Mucosa of descending colon (tissue), 3 donors: ENCODE measurements around the gene EXD1. TPM values are rescaled to one million over a fixed set of nuclear protein-coding genes. Genes with fewer than 3 reads are reported as not detected.
A peak's percentile ranks its signal among the peaks of the same experiment; 100 is the strongest.
"Not testable (repeated sequence)": the region's sequence is repeated elsewhere in the genome, so short reads cannot be mapped to it uniquely, and the experiment has no call there.

Experiments
- ATAC-seq: fragments of 200-7000 bp; cut with Tn5 transposase; one replicate; pipeline ENCODE4 v1.9.1; 2020; ENCODE audit warnings: mild to moderate bottlenecking, moderate library complexity
- DNase-seq, 3 donors: peaks; one replicate each; pipeline ENCODE4 v3.0.0-alpha.2; 2020
- H3K36me3 ChIP-seq: fragments of 200-600 bp; one replicate; pipeline ENCODE4 v1.8.0; 2021; ENCODE audit warnings: low read depth, mild to moderate bottlenecking
- H3K4me1 ChIP-seq: fragments of 200-600 bp; one replicate; pipeline ENCODE4 v1.8.0; 2021; ENCODE audit warnings: low read depth, mild to moderate bottlenecking
- H3K4me3 ChIP-seq: fragments of 200-600 bp; one replicate; pipeline ENCODE4 v1.8.0; 2021; ENCODE audit warnings: mild to moderate bottlenecking
- H3K9me3 ChIP-seq: fragments of 200-600 bp; one replicate; pipeline ENCODE4 v1.8.0; 2021; ENCODE audit warnings: mild to moderate bottlenecking
- CTCF ChIP-seq: fragments of 200-600 bp; IDR thresholded peaks from one replicate; pipeline ENCODE4 v1.8.0; 2022; ENCODE audit warnings: antibody characterized with exemption, mild to moderate bottlenecking
- intact Hi-C, 2 donors: fragments of 100-400 bp; cut with DNase I in 1 of 2; cut with micrococcal nuclease in 1 of 2; formaldehyde crosslinking; loops; one replicate each; pipeline versions ENCODE4 v1.11.0 to v1.11.1; 2022; cut with DNase I, micrococcal nuclease
- total RNA-seq, 3 donors: library from RNA; stranded (reverse); fragmentation: NEBNext Ultra II Directional in 2 of 3; extraction: Animal tissue kit (Norgen Biotek cat#: 25700) in 2 of 3; gene quantifications; one replicate each; pipeline versions ENCODE4 v1.2.1 to v1.2.4, GENCODE V29; 2021 to 2023
- donor health status: DM: no; HTN: no; CAD: no; lungs with moderate emphysema.
- donor health status: DM: no; HTN: no; CAD: no.
- donor health status: DM: no; HTN: yes; CAD: no.

Gene EXD1
- total RNA-seq, 3 donors from 2014 or later = not detected

GRCh38 chr15:41148065-41148464 is 82.5 kb downstream of the EXD1 start:
- no peak for ATAC-seq
- no peak for TF ChIP-seq CTCF

GRCh38 chr15:41139619-41140018 is 90.9 kb downstream of the EXD1 start:
- DNase-seq (no peak), ATAC-seq (no peak)
- intact Hi-C loops = no loop called here
- TF ChIP-seq CTCF = no peak
- Histone ChIP-seq H3K36me3 (no peaks in the 10 kb centered on the region), H3K4me3 (no peak overlapping the region), H3K9me3 (no peaks in the 10 kb centered on the region), H3K4me1 (no peaks in the 10 kb centered on the region)

More at GRCh38 chr15:41148065-41148464, 82.5 kb downstream of the EXD1 start:
- Histone ChIP-seq H3K9me3 (no peaks in the 10 kb centered on the region), H3K4me3 (no peak overlapping the region), H3K4me1 (no peaks in the 10 kb centered on the region), H3K36me3 (no peaks in the 10 kb centered on the region)
- intact Hi-C loops = no loop called here
- no peak for DNase-seq

- H3K36me3 ChIP-seq, ATAC-seq, H3K9me3 ChIP-seq, H3K4me3 ChIP-seq, intact Hi-C loops, H3K4me1 ChIP-seq, DNase-seq: not testable (repeated sequence)
Measured at GRCh38 chr15:41139112-41139511, 91.4 kb downstream of the EXD1 start.

- ATAC-seq, H3K4me1 ChIP-seq, intact Hi-C loops, H3K36me3 ChIP-seq, H3K9me3 ChIP-seq, H3K4me3 ChIP-seq: not testable (repeated sequence)
- DNase-seq = peak in 1 of 3 donors; percentile 38
Measured at GRCh38 chr15:41135580-41135979, 95.0 kb downstream of the EXD1 start.

- no peak for DNase-seq
- Histone ChIP-seq H3K4me3 (no peak overlapping the region), H3K36me3 (no peaks in the 10 kb centered on the region), H3K9me3 (no peaks in the 10 kb centered on the region), H3K4me1 (no peaks in the 10 kb centered on the region)
- intact Hi-C loops = no loop called here
- no peak for TF ChIP-seq CTCF
- no peak for ATAC-seq
Measured at GRCh38 chr15:41133454-41133853, 97.1 kb downstream of the EXD1 start.

Other genes with a start within 250 kb of the EXD1 start
- 10 to 100 TPM; 22.7 to 28.0 (median 26.3) TPM for gene INO80, start 114.5 kb downstream of the EXD1 start, total RNA-seq
- 100 to 1,000 TPM; 233 to 461 (median 354) TPM for gene CHP1, start 511 bp upstream of the EXD1 start, total RNA-seq
- gene OIP5, start 101.8 kb upstream of the EXD1 start, total RNA-seq = 1 to 10 TPM; 1.5 to 7.1 (median 1.5) TPM
- gene NUSAP1, start 102.1 kb upstream of the EXD1 start, total RNA-seq = 10 to 100 TPM in 1 of 3 donors, 1 to 10 TPM in 2; 3.8 to 31.5 (median 8.3) TPM
- 10 to 100 TPM; 11.9 to 14.0 (median 12.1) TPM for gene NDUFAF1, start 171.7 kb upstream of the EXD1 start, total RNA-seq
- gene RTF1, start 186.3 kb upstream of the EXD1 start, total RNA-seq = 10 to 100 TPM; 26.4 to 50.2 (median 33.1) TPM